ENCODE results near the gene SURF1. TPM values are rescaled to one million over a fixed set of nuclear protein-coding genes. Genes with fewer than 3 reads are reported as not detected.
"Not testable (repeated sequence)": the region's sequence is repeated elsewhere in the genome, so short reads cannot be mapped to it uniquely, and the experiment has no call there.

Gene SURF1
- total and polyA plus RNA-seq, 12 donors = 41.7 to 85.4 (median 61.2) TPM

DNA sequence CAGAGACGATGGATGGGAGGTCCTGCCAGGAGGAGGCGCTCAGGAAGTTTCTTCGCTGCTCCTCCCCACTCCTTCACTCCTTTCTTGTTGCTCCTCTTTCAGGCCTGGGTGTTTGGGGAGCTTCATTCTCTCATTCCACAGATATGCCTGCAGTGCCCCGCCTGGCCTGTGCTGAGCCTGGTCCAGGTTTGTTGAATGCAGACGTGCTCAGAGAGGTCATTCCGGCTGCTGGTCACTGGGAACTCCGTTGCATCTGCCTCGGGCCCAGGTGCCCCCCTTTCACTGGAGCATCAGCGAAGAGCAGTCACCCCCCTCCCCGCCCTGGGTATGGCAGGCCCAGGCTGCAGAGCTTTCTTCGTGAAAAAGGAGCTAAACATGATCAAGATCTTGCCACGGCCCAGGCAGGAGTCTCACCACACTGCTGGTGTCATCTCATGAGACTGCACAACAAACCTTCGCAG, 35.8 kb downstream of the SURF1 start:
- WGBS, 2 donors = 77 to 80% methylated on average over 13 of the region's 13 CpGs
- Histone ChIP-seq H3K27ac (no peak overlapping the region), H3K27me3 (peaks cover 0 to 10% (median 0%) of the 10 kb centered on the region in 7 donors), H3K4me1 (no peaks in the 10 kb centered on the region), H3K36me3 (no peaks in the 10 kb centered on the region), H3K4me3 (no peak overlapping the region), H3K9me3 (no peaks in the 10 kb centered on the region)
- intact Hi-C loops (cut with DNase I) = loop anchor here in 1 of 10 donors (5.0 kb wide), 1 partner anchor 133 kb away; no protein-coding TSS in a partner anchor
- no peak for TF ChIP-seq CTCF (IDR thresholded peaks at IDR 0.05)
- DNase-seq = no peak
- ATAC-seq = no peak

- H3K9me3 ChIP-seq; H3K4me1 ChIP-seq; H3K27ac ChIP-seq; ATAC-seq; H3K36me3 ChIP-seq; H3K27me3 ChIP-seq; intact Hi-C loops (cut with DNase I); H3K4me3 ChIP-seq; DNase-seq: not testable (repeated sequence)
- 78 to 80% methylated on average over 12 to 13 of the region's 13 CpGs for WGBS, 2 donors
Measured at GRCh38 chr9:133317551-133317950, 38.7 kb downstream of the SURF1 start.

GRCh38 chr9:133315997-133316396, 40.3 kb downstream of the SURF1 start:
- peaks cover 0 to 4% (median 0%) of the 10 kb centered on the region in 7 donors for H3K27me3 ChIP-seq
- 69 to 75% methylated on average over 2 of the region's 2 CpGs for WGBS, 2 donors
- TF ChIP-seq CTCF (IDR thresholded peaks at IDR 0.05) = no peak
- no peak overlapping the region for H3K27ac ChIP-seq
- H3K9me3 ChIP-seq = no peaks in the 10 kb centered on the region
- DNase-seq (no peak), ATAC-seq (no peak)
- intact Hi-C loops (cut with DNase I) = no loop called here
- H3K4me1 ChIP-seq = no peaks in the 10 kb centered on the region
- no peak overlapping the region for H3K4me3 ChIP-seq
- H3K36me3 ChIP-seq = no peaks in the 10 kb centered on the region

GRCh38 chr9:133309608-133310007, 46.7 kb downstream of the SURF1 start:
- WGBS, 2 donors = 83 to 88% methylated on average over 6 of the region's 6 CpGs
- H3K27ac ChIP-seq = no peak overlapping the region
- DNase-seq (no peak), ATAC-seq (no peak)
- H3K4me3 ChIP-seq = no peak overlapping the region
- H3K27me3 ChIP-seq = peaks cover 0 to 21% (median 5%) of the 10 kb centered on the region in 7 donors
- H3K36me3 ChIP-seq = no peaks in the 10 kb centered on the region
- no peaks in the 10 kb centered on the region for H3K4me1 ChIP-seq
- no peak for TF ChIP-seq CTCF (IDR thresholded peaks at IDR 0.05)
- intact Hi-C loops (cut with DNase I) = no loop called here
- H3K9me3 ChIP-seq = peaks cover 0 to 5% (median 0%) of the 10 kb centered on the region in 11 donors

GRCh38 chr9:133307301-133307700, 49.0 kb downstream of the SURF1 start:
- Histone ChIP-seq H3K9me3 (peaks cover 0 to 5% (median 0%) of the 10 kb centered on the region in 11 donors), H3K4me3 (no peak overlapping the region), H3K27ac (no peak overlapping the region), H3K27me3 (peaks cover 0 to 37% (median 5%) of the 10 kb centered on the region in 7 donors), H3K4me1 (no peaks in the 10 kb centered on the region), H3K36me3 (no peaks in the 10 kb centered on the region)
- no peak for ATAC-seq
- DNase-seq = no peak
- intact Hi-C loops (cut with DNase I) = no loop called here
- no peak for TF ChIP-seq CTCF (IDR thresholded peaks at IDR 0.05)
- WGBS, 2 donors = 72% methylated on average over 16 of the region's 16 CpGs
